Endothelial cell of umbilical vein (primary cell): ENCODE results near the gene FUT9. TPM values are rescaled to one million over a fixed set of nuclear protein-coding genes. Genes with fewer than 3 reads are reported as not detected.

ENCODE experiments used
- BruUV-seq: library from RNA; stranded (reverse); fragments of 400-500 nt; replicated peaks from 2 replicates; lab custom pipeline; 2021; lab: Mats Ljungman, UMichigan
- CTCF ChIA-PET: fragments of 300-600, 350-600 bp; sonication (Branson Sonifier 250); formaldehyde crosslinking; loops from one replicate; lab custom pipeline; 2021; ENCODE audit warnings: antibody characterized with exemption, inconsistent platforms; lab: Charles Lee
- POLR2A ChIA-PET: fragments of 300-600, 350-600 bp; sonication (Branson Sonifier 250); formaldehyde crosslinking; loops from one replicate; lab custom pipeline; 2021; ENCODE audit warnings: antibody characterized with exemption, inconsistent platforms; lab: Charles Lee
- DNase-seq: peaks from one replicate; pipeline ENCODE4 v3.0.0-alpha.2; 2011; ENCODE audit warnings: low read depth, low spot score
- FAIRE-seq: peaks from 2 replicates; lab custom pipeline; 2011; peaks lifted over from hg19 to GRCh38; lab: Jason Lieb, UNC
- H2AFZ ChIP-seq: 2 replicates; pipeline ENCODE4 v1.6.0; 2012; ENCODE audit warnings: low read depth, low read length, control low read depth, inconsistent platforms
- H3K27ac ChIP-seq: 2 replicates; pipeline ENCODE4 v1.5.1; 2011; ENCODE audit warnings: low read depth, mild to moderate bottlenecking, control low read depth, low read length, moderate library complexity; ENCODE audit not compliant: insufficient read depth
- H3K27me3 ChIP-seq, 2 experiments: 2 replicates each; pipeline versions ENCODE4 v1.6.0 to v1.6.1; 2011; ENCODE audit warnings: low read length in 2 of 2, mixed read lengths in 1 of 2; ENCODE audit not compliant: control insufficient read depth in 2 of 2, insufficient read depth in 2 of 2
- H3K36me3 ChIP-seq, 2 experiments: 2 replicates in 1 of 2; 3 replicates in 1 of 2; pipeline ENCODE4 v1.5.1; 2011; ENCODE audit warnings: low read length in 2 of 2, mild to moderate bottlenecking in 1 of 2, moderate library complexity in 1 of 2; ENCODE audit not compliant: control insufficient read depth in 2 of 2, insufficient read depth in 2 of 2; ENCODE audit errors: extremely low read depth in 1 of 2
- H3K4me1 ChIP-seq: 3 replicates; pipeline ENCODE4 v1.5.1; 2011; ENCODE audit warnings: mild to moderate bottlenecking, low read length; ENCODE audit not compliant: control insufficient read depth, insufficient read depth; ENCODE audit errors: extremely low read depth
- H3K4me2 ChIP-seq: 2 replicates; pipeline ENCODE4 v1.6.1; 2011; ENCODE audit warnings: low read length, control low read depth, mixed read lengths; ENCODE audit not compliant: insufficient read depth
- H3K4me3 ChIP-seq, 3 experiments: fragments of 200-600 bp in 1 of 3; sonication (generic), shearing (Covaris generic) in 1 of 3; replicated peaks in 1 of 3; 2 replicates each; pipeline ENCODE4 v1.5.1; 2011 to 2016; ENCODE audit warnings: control low read depth in 3 of 3, low read length in 3 of 3, mild to moderate bottlenecking in 2 of 3, inconsistent platforms in 1 of 3, low read depth in 1 of 3, moderate library complexity in 1 of 3; ENCODE audit not compliant: insufficient read depth in 1 of 3
- H3K79me2 ChIP-seq: 2 replicates; pipeline ENCODE4 v1.6.0; 2012; ENCODE audit warnings: low read length, inconsistent platforms; ENCODE audit not compliant: control insufficient read depth, insufficient read depth
- H3K9ac ChIP-seq: replicated peaks from 2 replicates; pipeline ENCODE3; 2011; ENCODE audit warnings: low read length, control low read depth; ENCODE audit not compliant: insufficient read depth; ENCODE audit errors: extremely low read depth
- H3K9me1 ChIP-seq: replicated peaks from 3 replicates; pipeline ENCODE4 v1.6.0; 2011; ENCODE audit warnings: mild to moderate bottlenecking, low read length; ENCODE audit not compliant: control insufficient read depth, insufficient read depth; ENCODE audit errors: extremely low read depth
- H3K9me3 ChIP-seq: replicated peaks from 2 replicates; pipeline ENCODE4 v1.5.1; 2012; ENCODE audit warnings: low read length, inconsistent platforms; ENCODE audit not compliant: control insufficient read depth, insufficient read depth
- H4K20me1 ChIP-seq: replicated peaks from 2 replicates; pipeline ENCODE3; 2011; ENCODE audit warnings: mild to moderate bottlenecking, low read length; ENCODE audit not compliant: control insufficient read depth, insufficient read depth; ENCODE audit errors: extremely low read depth
- EZH2 ChIP-seq: IDR thresholded peaks from 2 replicates; pipeline ENCODE4 v1.6.1; 2012; ENCODE audit warnings: borderline replicate concordance, low read depth, mild to moderate bottlenecking, moderate library complexity, low read length, inconsistent platforms; ENCODE audit not compliant: severe bottlenecking
- FOS ChIP-seq: IDR thresholded peaks from 2 replicates; pipeline ENCODE4 v1.6.1; 2011; ENCODE audit warnings: mild to moderate bottlenecking, low read length, moderate library complexity, borderline replicate concordance; ENCODE audit not compliant: insufficient read depth
- GATA2 ChIP-seq: IDR thresholded peaks from 2 replicates; pipeline ENCODE4 v1.7.0; 2011; ENCODE audit warnings: low read depth, mild to moderate bottlenecking, moderate library complexity, mixed read lengths, low read length; ENCODE audit not compliant: insufficient read length, insufficient read depth
- JUN ChIP-seq: IDR thresholded peaks from 2 replicates; pipeline ENCODE4 v1.6.1; 2011; ENCODE audit warnings: borderline replicate concordance, low read depth; ENCODE audit not compliant: insufficient read length, insufficient read depth
- MYC ChIP-seq: IDR thresholded peaks from one replicate; pipeline ENCODE4 v1.6.1; 2011; ENCODE audit warnings: mild to moderate bottlenecking, low read depth, low read length
- POLR2A ChIP-seq: IDR thresholded peaks from 2 replicates; pipeline ENCODE4 v1.6.1; 2012; ENCODE audit warnings: low read depth, mild to moderate bottlenecking, control low read depth, low read length
- POLR2AphosphoS5 ChIP-seq: IDR thresholded peaks from 2 replicates; pipeline ENCODE4 v1.6.1; 2012; ENCODE audit warnings: low read depth, mild to moderate bottlenecking, control low read depth, low read length, moderate library complexity; ENCODE audit not compliant: insufficient read depth
- dilution Hi-C: fragments of 300-500 bp; cut with MboI; formaldehyde crosslinking; loops from one replicate; pipeline ENCODE4 v1.15.0; 2019; ENCODE audit warnings: low sequenced_read_pairs; ENCODE audit not compliant: extremely low pct_ligation_motif_present
- intact Hi-C: fragments of 100-400 bp; cut with micrococcal nuclease; formaldehyde crosslinking; loops from one replicate; pipeline ENCODE4 v1.10.0; 2022
- polyA plus RNA-seq, 4 experiments: library from polyadenylated mRNA; depleted of rRNA in 3 of 4; stranded (reverse) in 3 of 4; unstranded in 1 of 4; fragments of >200 nt; gene quantifications; 2 replicates each; pipeline versions ENCODE4 v1.2.1 to v1.2.3, GENCODE V29; 2011 to 2012; ENCODE audit warnings: missing spikeins in 1 of 4
- total RNA-seq: library from RNA; stranded (reverse); gene quantifications from 2 replicates; pipeline ENCODE4 v1.2.3, GENCODE V29; 2021
- TF ChIP-seq, protein P1 (sequence below): IDR thresholded peaks from 2 replicates; pipeline ENCODE4 v1.6.1; 2011; ENCODE audit not compliant: insufficient read depth, insufficient read length
- TF ChIP-seq, protein P2 (sequence below), 2 donors: IDR thresholded peaks; 1 replicate in 1 of 2; 2 replicates in 1 of 2; pipeline ENCODE4 v1.5.1; 2011; ENCODE audit warnings: low read length in 2 of 2, mild to moderate bottlenecking in 2 of 2, moderate library complexity in 2 of 2, control low read depth in 1 of 2, inconsistent platforms in 1 of 2, low read depth in 1 of 2; ENCODE audit not compliant: insufficient read depth in 1 of 2; ENCODE audit errors: extremely low read depth in 1 of 2

FUT9 gene
- total and polyA plus RNA-seq, 2 donors (not counting 3 experiments of a cell fraction or from before 2014, with no cell fraction given): not detected

DNA sequence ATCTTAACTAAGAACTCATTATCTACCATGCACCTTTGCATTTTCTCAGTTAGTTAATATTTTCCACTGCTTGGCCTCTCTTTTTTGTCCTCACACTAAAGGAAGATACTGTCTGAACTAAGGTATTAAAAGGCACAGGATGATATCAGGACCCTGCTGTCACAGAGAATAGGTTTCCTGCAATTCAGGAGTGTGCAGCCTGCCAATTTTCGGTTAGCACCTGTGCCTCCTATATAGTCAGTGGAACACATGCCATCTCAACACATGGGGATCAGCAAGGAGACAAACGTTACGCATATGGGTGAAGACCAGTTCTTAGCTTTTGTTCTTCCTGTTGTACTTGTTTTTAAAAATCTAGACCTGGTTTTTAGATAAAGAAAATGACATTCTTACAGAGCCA lies 71.0 kb downstream of the FUT9 start:
- H4K20me1 ChIP-seq: no peaks in the 10 kb centered on the region
- intact Hi-C loops: no loop called here
- DNase-seq (no peak), FAIRE-seq (no peak)
- no peak overlapping the region for H3K4me3 ChIP-seq
- no peak overlapping the region for H2AFZ ChIP-seq
- POLR2A ChIA-PET: no interaction called here
- no peaks in the 10 kb centered on the region for H3K79me2 ChIP-seq
- BruUV-seq: no TSS peak
- no peak overlapping the region for H3K27ac ChIP-seq
- no peaks in the 10 kb centered on the region for H3K9me1 ChIP-seq
- TF ChIP-seq FOS (no peak), GATA2 (no peak), EZH2 (no peak), JUN (no peak), MYC (no peak), POLR2A (no peak), POLR2AphosphoS5 (no peak)
- TF ChIP-seq, protein P1, sequence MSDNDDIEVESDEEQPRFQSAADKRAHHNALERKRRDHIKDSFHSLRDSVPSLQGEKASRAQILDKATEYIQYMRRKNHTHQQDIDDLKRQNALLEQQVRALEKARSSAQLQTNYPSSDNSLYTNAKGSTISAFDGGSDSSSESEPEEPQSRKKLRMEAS: no peak
- TF ChIP-seq, protein P2, sequence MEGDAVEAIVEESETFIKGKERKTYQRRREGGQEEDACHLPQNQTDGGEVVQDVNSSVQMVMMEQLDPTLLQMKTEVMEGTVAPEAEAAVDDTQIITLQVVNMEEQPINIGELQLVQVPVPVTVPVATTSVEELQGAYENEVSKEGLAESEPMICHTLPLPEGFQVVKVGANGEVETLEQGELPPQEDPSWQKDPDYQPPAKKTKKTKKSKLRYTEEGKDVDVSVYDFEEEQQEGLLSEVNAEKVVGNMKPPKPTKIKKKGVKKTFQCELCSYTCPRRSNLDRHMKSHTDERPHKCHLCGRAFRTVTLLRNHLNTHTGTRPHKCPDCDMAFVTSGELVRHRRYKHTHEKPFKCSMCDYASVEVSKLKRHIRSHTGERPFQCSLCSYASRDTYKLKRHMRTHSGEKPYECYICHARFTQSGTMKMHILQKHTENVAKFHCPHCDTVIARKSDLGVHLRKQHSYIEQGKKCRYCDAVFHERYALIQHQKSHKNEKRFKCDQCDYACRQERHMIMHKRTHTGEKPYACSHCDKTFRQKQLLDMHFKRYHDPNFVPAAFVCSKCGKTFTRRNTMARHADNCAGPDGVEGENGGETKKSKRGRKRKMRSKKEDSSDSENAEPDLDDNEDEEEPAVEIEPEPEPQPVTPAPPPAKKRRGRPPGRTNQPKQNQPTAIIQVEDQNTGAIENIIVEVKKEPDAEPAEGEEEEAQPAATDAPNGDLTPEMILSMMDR (IDR thresholded peaks at IDR 0.05; ENCODE audit: extremely low read depth in 1 of 2, insufficient read depth in 1 of 2, low read depth in 1 of 2, low read length in 2 of 2): no peak
- H3K4me2 ChIP-seq: no peak overlapping the region
- H3K9ac ChIP-seq: no peak overlapping the region
- dilution Hi-C loops: no loop called here
- H3K9me3 ChIP-seq: peaks cover 2% of the 10 kb centered on the region
- H3K27me3 ChIP-seq: no peaks in the 10 kb centered on the region
- CTCF ChIA-PET: no interaction called here
- no peaks in the 10 kb centered on the region for H3K4me1 ChIP-seq
- H3K36me3 ChIP-seq: no peaks in the 10 kb centered on the region
